Measurements from ENCODE around the gene MIEF1. TPM values are rescaled to one million over a fixed set of nuclear protein-coding genes. Genes with fewer than 3 reads are reported as not detected.
A peak's percentile ranks its signal among the peaks of the same experiment; 100 is the strongest.

The MIEF1 gene
- total and polyA plus RNA-seq, 2 experiments from 2014 or later, result 13.2 to 40.1 TPM

GRCh38 chr22:39524089-39524752 lies 22.1 kb downstream of the MIEF1 start:
- Mint-ChIP-seq H3K27me3 (ENCODE audit: insufficient read depth, low read depth, poor library complexity) (peaks cover 52% of the 10 kb centered on the region), H3K4me3 (peak overlapping the region; percentile 29; the same call in 2 of the 3 replicates), H3K36me3 (ENCODE audit: low read depth) (peaks cover 72% of the 10 kb centered on the region), H3K27ac (no peak overlapping the region; the same call in 1 of the 2 replicates), H3K9me3 (peaks cover 11% of the 10 kb centered on the region; the same call in 2 of the 3 replicates), H3K4me1 (peaks cover 43% of the 10 kb centered on the region)
- Histone ChIP-seq H3K27ac (ENCODE audit: low read depth) (0 out of 2 replicates have a peak overlapping the region, but pooled peaks have one; percentile 59), H3K9me2 (ENCODE audit: insufficient read depth) (no peaks in the 10 kb centered on the region), H3K36me3 (ENCODE audit: insufficient read depth) (peaks cover 26% of the 10 kb centered on the region), H2AFZ (no peak overlapping the region), H3K4me3 (no peak overlapping the region), H3F3A (replicated peaks; ENCODE audit: low read depth) (peaks cover 57% of the 10 kb centered on the region), H4K20me1 (replicated peaks; ENCODE audit: insufficient read depth) (peaks cover 40% of the 10 kb centered on the region), H3K27me3 (ENCODE audit: insufficient read depth) (no peaks in the 10 kb centered on the region), H3K79me2 (replicated peaks; ENCODE audit: insufficient read depth) (peaks cover 27% of the 10 kb centered on the region), H3K4me1 (ENCODE audit: insufficient read depth) (peaks cover 36% of the 10 kb centered on the region), H3K4me2 (no peak overlapping the region)
- no peak for TF ChIP-seq NANOG (IDR thresholded peaks at IDR 0.05; ENCODE audit: borderline replicate concordance)
- TF ChIP-seq POLR2AphosphoS5 (IDR thresholded peaks at IDR 0.05; ENCODE audit: low read depth), result 0 out of 2 replicates have a peak, but pooled peaks have one; percentile 25
- ATAC-seq, result no peak; the same call in 2 of the 3 replicates
- DNase-seq (ENCODE audit: low spot score), result no peak

GRCh38 chr22:39524753-39525657 lies 22.9 kb downstream of the MIEF1 start:
- peaks cover 36% of the 10 kb centered on the region for H3K4me1 ChIP-seq (ENCODE audit: insufficient read depth)
- peak overlapping the region; percentile 59; the same call in 1 of the 2 replicates for H3K27ac ChIP-seq (ENCODE audit: low read depth)
- peaks cover 28% of the 10 kb centered on the region for H3K36me3 ChIP-seq (ENCODE audit: insufficient read depth)
- H3K79me2 ChIP-seq (replicated peaks; ENCODE audit: insufficient read depth), result peaks cover 27% of the 10 kb centered on the region
- no peak overlapping the region for H3K4me2 ChIP-seq
- H2AFZ ChIP-seq, result no peak overlapping the region
- H3K4me3 Mint-ChIP-seq, result peak overlapping the region; percentile 29; the same call in 1 of the 3 replicates
- H3F3A ChIP-seq (replicated peaks; ENCODE audit: low read depth), result peaks cover 60% of the 10 kb centered on the region
- no peak overlapping the region for H3K4me3 ChIP-seq
- H3K9me3 Mint-ChIP-seq, result peaks cover 10% of the 10 kb centered on the region; the same call in 2 of the 3 replicates
- peaks cover 49% of the 10 kb centered on the region for H3K4me1 Mint-ChIP-seq
- peaks cover 54% of the 10 kb centered on the region for H3K27me3 Mint-ChIP-seq (ENCODE audit: insufficient read depth, low read depth, poor library complexity)
- H3K27ac Mint-ChIP-seq, result peak overlapping the region; percentile 22
- no peaks in the 10 kb centered on the region for H3K27me3 ChIP-seq (ENCODE audit: insufficient read depth)
- peaks cover 79% of the 10 kb centered on the region for H3K36me3 Mint-ChIP-seq (ENCODE audit: low read depth)
- ATAC-seq (no peak; the same call in 2 of the 3 replicates), DNase-seq (ENCODE audit: low spot score) (no peak)
- H3K9me2 ChIP-seq (ENCODE audit: insufficient read depth), result no peaks in the 10 kb centered on the region
- H4K20me1 ChIP-seq (replicated peaks; ENCODE audit: insufficient read depth), result peaks cover 42% of the 10 kb centered on the region
- TF ChIP-seq ETS1 (IDR thresholded peaks at IDR 0.05) (no peak), ZNF331 (CRISPR knock-in tag; IDR thresholded peaks at IDR 0.05; ENCODE audit: low read depth) (no peak), JUNB (IDR thresholded peaks at IDR 0.05; ENCODE audit: unreplicated experiment) (no peak), POLR2AphosphoS5 (IDR thresholded peaks at IDR 0.05; ENCODE audit: low read depth) (peak; percentile 12; the same call in 1 of the 2 replicates)

- Mint-ChIP-seq H3K4me3 (peak overlapping the region; percentile 17; the same call in 2 of the 3 replicates), H3K4me1 (peaks cover 53% of the 10 kb centered on the region), H3K27me3 (ENCODE audit: insufficient read depth, low read depth, poor library complexity) (peaks cover 52% of the 10 kb centered on the region), H3K36me3 (ENCODE audit: low read depth) (peaks cover 79% of the 10 kb centered on the region), H3K9me3 (peaks cover 8% of the 10 kb centered on the region; the same call in 2 of the 3 replicates), H3K27ac (peak overlapping the region; percentile 4; the same call in 1 of the 2 replicates)
- Histone ChIP-seq H3K79me2 (replicated peaks; ENCODE audit: insufficient read depth) (peaks cover 31% of the 10 kb centered on the region), H3K36me3 (ENCODE audit: insufficient read depth) (peaks cover 31% of the 10 kb centered on the region), H3K27me3 (ENCODE audit: insufficient read depth) (no peaks in the 10 kb centered on the region), H3K4me2 (no peak overlapping the region), H3F3A (replicated peaks; ENCODE audit: low read depth) (peaks cover 64% of the 10 kb centered on the region), H2AFZ (no peak overlapping the region), H4K20me1 (replicated peaks; ENCODE audit: insufficient read depth) (peaks cover 47% of the 10 kb centered on the region), H3K27ac (ENCODE audit: low read depth) (peak overlapping the region; percentile 59; the same call in 1 of the 2 replicates), H3K4me1 (ENCODE audit: insufficient read depth) (peaks cover 36% of the 10 kb centered on the region), H3K9me2 (ENCODE audit: insufficient read depth) (no peaks in the 10 kb centered on the region), H3K4me3 (no peak overlapping the region)
- DNase-seq (ENCODE audit: low spot score), result no peak
- ATAC-seq, result no peak
- no peak for TF ChIP-seq STAT1 (IDR thresholded peaks at IDR 0.05; ENCODE audit: unreplicated experiment)
- TF ChIP-seq NANOG (IDR thresholded peaks at IDR 0.05; ENCODE audit: borderline replicate concordance), result no peak
- no peak for TF ChIP-seq CREB1 (CRISPR knock-in tag; IDR thresholded peaks at IDR 0.05; ENCODE audit: low read depth)
- no peak for TF ChIP-seq JUNB (IDR thresholded peaks at IDR 0.05; ENCODE audit: unreplicated experiment)
Observed at GRCh38 chr22:39525658-39525975, 23.5 kb downstream of the MIEF1 start.

Data from GM23338 (cell line).